ENCODE measurements around the gene STAP2.
A peak's percentile ranks its signal among the peaks of the same experiment; 100 is the strongest.

The STAP2 gene

GRCh38 chr19:4345342-4346019, 6.9 kb upstream of the STAP2 start:
- ChIA-PET POLR2A (no interaction called here), CTCF (interaction anchor here (0.8 kb wide), 1 partner anchor 78 kb away, joined by 5 read pairs; no protein-coding TSS in a partner anchor)
- no peak for DNase-seq (ENCODE audit: extremely low spot score)
- TF ChIP-seq ELF4 (IDR thresholded peaks at IDR 0.05) (no peak), LEF1 (IDR thresholded peaks at IDR 0.05; ENCODE audit: borderline replicate concordance) (no peak), FOXM1 (IDR thresholded peaks at IDR 0.05; ENCODE audit: borderline replicate concordance) (no peak), TARDBP (IDR thresholded peaks at IDR 0.05) (no peak), NFRKB (IDR thresholded peaks at IDR 0.05) (no peak), CTBP1 (IDR thresholded peaks at IDR 0.05; ENCODE audit: borderline replicate concordance) (no peak), HDGF (IDR thresholded peaks at IDR 0.05; ENCODE audit: borderline replicate concordance) (no peak), SP1 (IDR thresholded peaks at IDR 0.05) (no peak), FOXA1 (IDR thresholded peaks at IDR 0.05) (no peak), FOXK2 (IDR thresholded peaks at IDR 0.05) (no peak), L3MBTL2 (conservative IDR thresholded peaks at IDR 0.05) (no peak), BHLHE40 (IDR thresholded peaks at IDR 0.05; ENCODE audit: borderline replicate concordance) (no peak), ARNT (IDR thresholded peaks at IDR 0.05) (no peak), PKNOX1 (IDR thresholded peaks at IDR 0.05) (no peak), SUZ12 (IDR thresholded peaks at IDR 0.05) (no peak), ZNF384 (IDR thresholded peaks at IDR 0.05) (no peak)

GRCh38 chr19:4343370-4344307, 5.0 kb upstream of the STAP2 start, which contains the start of gene MPND:
MPND (plus strand) TSS chr19:4343562; CDS start chr19:4343594, 32 bp downstream.
- CTCF ChIA-PET, result interaction anchor here (1.1 to 2.7 kb wide), 3 partner anchors 9 to 111 kb away, joined by 3 to 30 read pairs (median 18); no protein-coding TSS in a partner anchor
- TF ChIP-seq ARNT (IDR thresholded peaks at IDR 0.05) (no peak), SUZ12 (IDR thresholded peaks at IDR 0.05) (no peak), FOXK2 (IDR thresholded peaks at IDR 0.05) (no peak), LEF1 (IDR thresholded peaks at IDR 0.05; ENCODE audit: borderline replicate concordance) (no peak), ELF4 (IDR thresholded peaks at IDR 0.05) (no peak), TARDBP (IDR thresholded peaks at IDR 0.05) (no peak), L3MBTL2 (conservative IDR thresholded peaks at IDR 0.05) (no peak), HDGF (IDR thresholded peaks at IDR 0.05; ENCODE audit: borderline replicate concordance) (no peak), BHLHE40 (IDR thresholded peaks at IDR 0.05; ENCODE audit: borderline replicate concordance) (no peak), ZNF384 (IDR thresholded peaks at IDR 0.05) (no peak), CTBP1 (IDR thresholded peaks at IDR 0.05; ENCODE audit: borderline replicate concordance) (no peak), SP1 (IDR thresholded peaks at IDR 0.05) (no peak), NFRKB (IDR thresholded peaks at IDR 0.05) (no peak), FOXA1 (IDR thresholded peaks at IDR 0.05) (no peak), FOXM1 (IDR thresholded peaks at IDR 0.05; ENCODE audit: borderline replicate concordance) (no peak), PKNOX1 (IDR thresholded peaks at IDR 0.05) (no peak)
- peak; percentile 82 for DNase-seq (ENCODE audit: extremely low spot score)
- POLR2A ChIA-PET, result interaction anchor here (0.6 to 2.8 kb wide), 24 partner anchors 10 to 131 kb away, joined by 3 to 34 read pairs (median 7); partner anchors contain the start of genes CHAF1A, FSD1 and YJU2

- TF ChIP-seq ZNF384 (IDR thresholded peaks at IDR 0.05), result peak; percentile 76
- peak; percentile 73 for TF ChIP-seq L3MBTL2 (conservative IDR thresholded peaks at IDR 0.05)
- TF ChIP-seq HDGF (IDR thresholded peaks at IDR 0.05; ENCODE audit: borderline replicate concordance), result peak; percentile 62; the same call in 1 of the 2 replicates
- peak; percentile 51; the same call in 1 of the 2 replicates for TF ChIP-seq TARDBP (IDR thresholded peaks at IDR 0.05)
- no peak for TF ChIP-seq PKNOX1 (IDR thresholded peaks at IDR 0.05)
- peak; percentile 92 for DNase-seq (ENCODE audit: extremely low spot score)
- CTCF ChIA-PET, result interaction anchor here (0.7 to 2.7 kb wide), 4 partner anchors 9 to 110 kb away, joined by 3 to 30 read pairs (median 10); no protein-coding TSS in a partner anchor
- POLR2A ChIA-PET, result interaction anchor here (0.6 to 2.8 kb wide), 31 partner anchors 9 to 580 kb away, joined by 3 to 34 read pairs (median 6); partner anchors contain the start of genes CHAF1A, FSD1, MRPL54 and TMIGD2
These were observed 4.2 kb upstream of the STAP2 start for GRCh38 chr19:4342615-4343369.

- ChIA-PET CTCF (interaction anchor here (0.7 to 2.7 kb wide), 3 partner anchors 10 to 75 kb away, joined by 3 to 30 read pairs (median 18); no protein-coding TSS in a partner anchor), POLR2A (interaction anchor here (0.6 to 2.8 kb wide), 26 partner anchors 9 to 580 kb away, joined by 3 to 34 read pairs (median 7); partner anchors contain the start of genes CHAF1A, FSD1, MRPL54 and YJU2)
- no peak for TF ChIP-seq L3MBTL2 (conservative IDR thresholded peaks at IDR 0.05)
- TF ChIP-seq FOXM1 (IDR thresholded peaks at IDR 0.05; ENCODE audit: borderline replicate concordance), result no peak
- TF ChIP-seq SP1 (IDR thresholded peaks at IDR 0.05), result no peak
- TF ChIP-seq ARNT (IDR thresholded peaks at IDR 0.05), result no peak
- no peak for TF ChIP-seq FOXK2 (IDR thresholded peaks at IDR 0.05)
- TF ChIP-seq ZNF384 (IDR thresholded peaks at IDR 0.05), result no peak
- TF ChIP-seq PKNOX1 (IDR thresholded peaks at IDR 0.05), result no peak
- no peak for TF ChIP-seq FOXA1 (IDR thresholded peaks at IDR 0.05)
- TF ChIP-seq BHLHE40 (IDR thresholded peaks at IDR 0.05; ENCODE audit: borderline replicate concordance), result no peak
- TF ChIP-seq CTBP1 (IDR thresholded peaks at IDR 0.05; ENCODE audit: borderline replicate concordance), result no peak
- TF ChIP-seq LEF1 (IDR thresholded peaks at IDR 0.05; ENCODE audit: borderline replicate concordance), result no peak
- no peak for TF ChIP-seq SUZ12 (IDR thresholded peaks at IDR 0.05)
- no peak for TF ChIP-seq NFRKB (IDR thresholded peaks at IDR 0.05)
- TF ChIP-seq HDGF (IDR thresholded peaks at IDR 0.05; ENCODE audit: borderline replicate concordance), result no peak
- TF ChIP-seq TARDBP (IDR thresholded peaks at IDR 0.05), result no peak
- no peak for TF ChIP-seq ELF4 (IDR thresholded peaks at IDR 0.05)
- DNase-seq (ENCODE audit: extremely low spot score), result no peak
These were observed 3.6 kb upstream of the STAP2 start for GRCh38 chr19:4342314-4342614.

Data from HEK293T (cell line).